Neural cell (in vitro differentiated cells): ENCODE measurements around the gene NCKAP5. TPM values are rescaled to one million over a fixed set of nuclear protein-coding genes. Genes with fewer than 3 reads are reported as not detected.

Experiments
- H2AFZ ChIP-seq: fragments of 200-600, 300-800 bp; sonication (generic), shearing (Covaris generic); 2 replicates; pipeline ENCODE4 v1.6.0; 2014; ENCODE audit warnings: low read depth, mild to moderate bottlenecking, antibody characterized with exemption, low read length, moderate library complexity
- H3F3A ChIP-seq: fragments of 200-600 bp; shearing (Covaris generic); 2 replicates; pipeline ENCODE4 v1.6.1; 2016; ENCODE audit warnings: mild to moderate bottlenecking, moderate library complexity, mixed read lengths, antibody characterized with exemption, low read length; ENCODE audit not compliant: insufficient read depth, poor library complexity, severe bottlenecking
- H3K27ac ChIP-seq: fragments of 200-600, 300-800 bp; sonication (generic), shearing (Covaris generic); 2 replicates; pipeline ENCODE4 v1.5.1; 2014; ENCODE audit warnings: mild to moderate bottlenecking, low read length, moderate library complexity
- H3K27me3 ChIP-seq: fragments of 300-800, 200-600 bp; sonication (generic), shearing (Covaris generic); 2 replicates; pipeline ENCODE4 v1.6.0; 2014; ENCODE audit warnings: mild to moderate bottlenecking, low read depth, low read length, moderate library complexity; ENCODE audit not compliant: insufficient read depth
- H3K36me3 ChIP-seq: fragments of 300-800, 200-600 bp; sonication (generic), shearing (Covaris generic); 2 replicates; pipeline ENCODE4 v1.5.1; 2014; ENCODE audit warnings: mild to moderate bottlenecking, antibody characterized with exemption, low read length, moderate library complexity; ENCODE audit not compliant: insufficient read depth
- H3K4me2 ChIP-seq: fragments of 300-800, 200-600 bp; sonication (generic), shearing (Covaris generic); 2 replicates; pipeline ENCODE4 v1.6.0; 2014; ENCODE audit warnings: mild to moderate bottlenecking, low read length
- H3K4me3 ChIP-seq: fragments of 300-800, 200-600 bp; sonication (generic), shearing (Covaris generic); 2 replicates; pipeline ENCODE4 v1.5.1; 2014; ENCODE audit warnings: mild to moderate bottlenecking, low read length, moderate library complexity
- H3K79me2 ChIP-seq: fragments of 200-600 bp; shearing (Covaris generic); replicated peaks from 2 replicates; pipeline ENCODE4 v1.6.0; 2014; ENCODE audit warnings: mild to moderate bottlenecking, low read length, moderate library complexity; ENCODE audit not compliant: insufficient read depth
- H3K9ac ChIP-seq: fragments of 300-800, 200-600 bp; sonication (generic), shearing (Covaris generic); 2 replicates; pipeline ENCODE4 v1.6.1; 2016; ENCODE audit warnings: mild to moderate bottlenecking, low read length, mixed read lengths
- H3K9me2 ChIP-seq: fragments of 200-600 bp; shearing (Covaris generic); 2 replicates; pipeline ENCODE4 v1.6.1; 2016; ENCODE audit warnings: mild to moderate bottlenecking, low read length, mixed read lengths; ENCODE audit not compliant: insufficient read depth
- H3K9me3 ChIP-seq: fragments of 200-600, 300-800 bp; sonication (generic), shearing (Covaris generic); 2 replicates; pipeline ENCODE4 v1.6.1; 2016; ENCODE audit warnings: mild to moderate bottlenecking, mixed run types, low read length, moderate library complexity, mixed read lengths
- H4K20me1 ChIP-seq: fragments of 200-600 bp; shearing (Covaris generic); 2 replicates; pipeline ENCODE4 v1.6.1; 2016; ENCODE audit warnings: mild to moderate bottlenecking, mixed run types; ENCODE audit not compliant: insufficient read depth
- CTCF ChIP-seq: fragments of 450-650 bp; IDR thresholded peaks from 2 replicates; pipeline ENCODE4 v1.5.1; 2014; ENCODE audit warnings: antibody characterized with exemption, mild to moderate bottlenecking, moderate library complexity; ENCODE audit not compliant: poor library complexity, severe bottlenecking
- EP300 ChIP-seq: fragments of 450-650 bp; conservative IDR thresholded peaks from 2 replicates; pipeline ENCODE4 v1.6.1; 2014; ENCODE audit warnings: antibody characterized with exemption, mild to moderate bottlenecking, moderate library complexity; ENCODE audit not compliant: poor library complexity, severe bottlenecking
- EZH2 ChIP-seq: fragments of 200-600, 300-800 bp; shearing (Covaris generic), sonication (generic); IDR thresholded peaks from 2 replicates; pipeline ENCODE4 v1.6.1; 2014; ENCODE audit warnings: antibody characterized with exemption, low read length, borderline replicate concordance, mild to moderate bottlenecking; ENCODE audit not compliant: insufficient read depth, poor library complexity, severe bottlenecking
- MXI1 ChIP-seq: fragments of 450-650 bp; conservative IDR thresholded peaks from 2 replicates; pipeline ENCODE4 v1.6.1; 2014; ENCODE audit warnings: antibody characterized with exemption, mild to moderate bottlenecking; ENCODE audit not compliant: poor library complexity, severe bottlenecking
- POLR2AphosphoS5 ChIP-seq: IDR thresholded peaks from 2 replicates; pipeline ENCODE4 v1.6.1; 2012
- RAD21 ChIP-seq: fragments of 450-650 bp; conservative IDR thresholded peaks from 2 replicates; pipeline ENCODE4 v1.6.1; 2014; ENCODE audit warnings: antibody characterized with exemption, mild to moderate bottlenecking, moderate library complexity
- SMC3 ChIP-seq: fragments of 450-650 bp; conservative IDR thresholded peaks from 2 replicates; pipeline ENCODE4 v1.6.1; 2014; ENCODE audit warnings: antibody characterized with exemption, mild to moderate bottlenecking, moderate library complexity; ENCODE audit not compliant: poor library complexity
- TAF1 ChIP-seq: IDR thresholded peaks from 2 replicates; pipeline ENCODE4 v1.6.1; 2012; ENCODE audit warnings: low read depth
- polyA plus RNA-seq: library from polyadenylated mRNA; depleted of rRNA; stranded (reverse); fragments of >200 nt; gene quantifications from 2 replicates; pipeline ENCODE4 v1.2.3, GENCODE V29; 2014
- TF ChIP-seq, protein P1 (sequence below): IDR thresholded peaks from 2 replicates; pipeline ENCODE4 v1.6.1; 2012; ENCODE audit warnings: borderline replicate concordance

NCKAP5 gene
- polyA plus RNA-seq, 1 donor from 2014 or later = 2.4 TPM

- no peak overlapping the region for H2AFZ ChIP-seq
- no peak overlapping the region for H3K9ac ChIP-seq
- H3K9me3 ChIP-seq = no peaks in the 10 kb centered on the region
- H3K27me3 ChIP-seq = no peaks in the 10 kb centered on the region
- H3K79me2 ChIP-seq = no peaks in the 10 kb centered on the region
- no peaks in the 10 kb centered on the region for H3F3A ChIP-seq
- no peak overlapping the region for H3K27ac ChIP-seq
- H3K4me3 ChIP-seq = no peak overlapping the region
- H4K20me1 ChIP-seq = no peaks in the 10 kb centered on the region
- TF ChIP-seq MXI1 (no peak), EP300 (no peak), RAD21 (no peak), TAF1 (no peak)
- TF ChIP-seq, protein P1, sequence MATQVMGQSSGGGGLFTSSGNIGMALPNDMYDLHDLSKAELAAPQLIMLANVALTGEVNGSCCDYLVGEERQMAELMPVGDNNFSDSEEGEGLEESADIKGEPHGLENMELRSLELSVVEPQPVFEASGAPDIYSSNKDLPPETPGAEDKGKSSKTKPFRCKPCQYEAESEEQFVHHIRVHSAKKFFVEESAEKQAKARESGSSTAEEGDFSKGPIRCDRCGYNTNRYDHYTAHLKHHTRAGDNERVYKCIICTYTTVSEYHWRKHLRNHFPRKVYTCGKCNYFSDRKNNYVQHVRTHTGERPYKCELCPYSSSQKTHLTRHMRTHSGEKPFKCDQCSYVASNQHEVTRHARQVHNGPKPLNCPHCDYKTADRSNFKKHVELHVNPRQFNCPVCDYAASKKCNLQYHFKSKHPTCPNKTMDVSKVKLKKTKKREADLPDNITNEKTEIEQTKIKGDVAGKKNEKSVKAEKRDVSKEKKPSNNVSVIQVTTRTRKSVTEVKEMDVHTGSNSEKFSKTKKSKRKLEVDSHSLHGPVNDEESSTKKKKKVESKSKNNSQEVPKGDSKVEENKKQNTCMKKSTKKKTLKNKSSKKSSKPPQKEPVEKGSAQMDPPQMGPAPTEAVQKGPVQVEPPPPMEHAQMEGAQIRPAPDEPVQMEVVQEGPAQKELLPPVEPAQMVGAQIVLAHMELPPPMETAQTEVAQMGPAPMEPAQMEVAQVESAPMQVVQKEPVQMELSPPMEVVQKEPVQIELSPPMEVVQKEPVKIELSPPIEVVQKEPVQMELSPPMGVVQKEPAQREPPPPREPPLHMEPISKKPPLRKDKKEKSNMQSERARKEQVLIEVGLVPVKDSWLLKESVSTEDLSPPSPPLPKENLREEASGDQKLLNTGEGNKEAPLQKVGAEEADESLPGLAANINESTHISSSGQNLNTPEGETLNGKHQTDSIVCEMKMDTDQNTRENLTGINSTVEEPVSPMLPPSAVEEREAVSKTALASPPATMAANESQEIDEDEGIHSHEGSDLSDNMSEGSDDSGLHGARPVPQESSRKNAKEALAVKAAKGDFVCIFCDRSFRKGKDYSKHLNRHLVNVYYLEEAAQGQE = no peak
- no peaks in the 10 kb centered on the region for H3K9me2 ChIP-seq
- no peak overlapping the region for H3K4me2 ChIP-seq
- no peaks in the 10 kb centered on the region for H3K36me3 ChIP-seq
Measured at GRCh38 chr2:133365117-133365516, 203.1 kb downstream of the NCKAP5 start.

DNA sequence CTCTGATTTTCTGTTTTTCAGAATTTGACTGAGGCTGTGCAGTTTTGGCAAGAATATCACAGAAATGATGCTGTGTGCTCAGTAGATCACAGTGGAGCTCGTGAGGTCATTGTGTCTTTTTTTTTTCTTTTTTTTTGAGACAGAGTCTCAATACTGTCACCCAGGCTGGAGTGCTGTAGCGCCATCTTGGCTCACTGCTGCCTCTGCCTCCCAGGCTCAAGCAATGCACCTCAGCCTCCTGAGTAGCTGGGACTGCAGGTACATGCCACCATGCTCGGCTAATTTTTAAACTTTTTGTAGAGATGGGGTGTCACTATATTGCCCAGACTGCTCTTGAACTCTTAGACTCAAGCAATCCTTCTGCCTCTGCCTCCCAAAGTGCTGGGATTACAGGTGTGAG is 203.6 kb downstream of the NCKAP5 start:
- Histone ChIP-seq H4K20me1 (no peaks in the 10 kb centered on the region), H3K27ac (no peak overlapping the region), H3F3A (no peaks in the 10 kb centered on the region), H3K4me2 (no peak overlapping the region), H3K9ac (no peak overlapping the region), H3K4me3 (no peak overlapping the region), H3K9me2 (no peaks in the 10 kb centered on the region), H3K36me3 (no peaks in the 10 kb centered on the region), H3K79me2 (no peaks in the 10 kb centered on the region), H3K27me3 (no peaks in the 10 kb centered on the region), H3K9me3 (no peaks in the 10 kb centered on the region), H2AFZ (no peak overlapping the region)
- TF ChIP-seq POLR2AphosphoS5 = no peak
- TF ChIP-seq, protein P1 = no peak
- TF ChIP-seq SMC3 = no peak
- no peak for TF ChIP-seq EZH2
- no peak for TF ChIP-seq MXI1
- no peak for TF ChIP-seq CTCF
- no peak for TF ChIP-seq RAD21
- no peak for TF ChIP-seq EP300
- TF ChIP-seq TAF1 = no peak
